Measurements from ENCODE around the gene WDR20.
"Not testable (repeated sequence)": the region's sequence is repeated elsewhere in the genome, so short reads cannot be mapped to it uniquely, and the experiment has no call there.

WDR20 gene, protein sequence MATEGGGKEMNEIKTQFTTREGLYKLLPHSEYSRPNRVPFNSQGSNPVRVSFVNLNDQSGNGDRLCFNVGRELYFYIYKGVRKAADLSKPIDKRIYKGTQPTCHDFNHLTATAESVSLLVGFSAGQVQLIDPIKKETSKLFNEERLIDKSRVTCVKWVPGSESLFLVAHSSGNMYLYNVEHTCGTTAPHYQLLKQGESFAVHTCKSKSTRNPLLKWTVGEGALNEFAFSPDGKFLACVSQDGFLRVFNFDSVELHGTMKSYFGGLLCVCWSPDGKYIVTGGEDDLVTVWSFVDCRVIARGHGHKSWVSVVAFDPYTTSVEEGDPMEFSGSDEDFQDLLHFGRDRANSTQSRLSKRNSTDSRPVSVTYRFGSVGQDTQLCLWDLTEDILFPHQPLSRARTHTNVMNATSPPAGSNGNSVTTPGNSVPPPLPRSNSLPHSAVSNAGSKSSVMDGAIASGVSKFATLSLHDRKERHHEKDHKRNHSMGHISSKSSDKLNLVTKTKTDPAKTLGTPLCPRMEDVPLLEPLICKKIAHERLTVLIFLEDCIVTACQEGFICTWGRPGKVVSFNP

DNA sequence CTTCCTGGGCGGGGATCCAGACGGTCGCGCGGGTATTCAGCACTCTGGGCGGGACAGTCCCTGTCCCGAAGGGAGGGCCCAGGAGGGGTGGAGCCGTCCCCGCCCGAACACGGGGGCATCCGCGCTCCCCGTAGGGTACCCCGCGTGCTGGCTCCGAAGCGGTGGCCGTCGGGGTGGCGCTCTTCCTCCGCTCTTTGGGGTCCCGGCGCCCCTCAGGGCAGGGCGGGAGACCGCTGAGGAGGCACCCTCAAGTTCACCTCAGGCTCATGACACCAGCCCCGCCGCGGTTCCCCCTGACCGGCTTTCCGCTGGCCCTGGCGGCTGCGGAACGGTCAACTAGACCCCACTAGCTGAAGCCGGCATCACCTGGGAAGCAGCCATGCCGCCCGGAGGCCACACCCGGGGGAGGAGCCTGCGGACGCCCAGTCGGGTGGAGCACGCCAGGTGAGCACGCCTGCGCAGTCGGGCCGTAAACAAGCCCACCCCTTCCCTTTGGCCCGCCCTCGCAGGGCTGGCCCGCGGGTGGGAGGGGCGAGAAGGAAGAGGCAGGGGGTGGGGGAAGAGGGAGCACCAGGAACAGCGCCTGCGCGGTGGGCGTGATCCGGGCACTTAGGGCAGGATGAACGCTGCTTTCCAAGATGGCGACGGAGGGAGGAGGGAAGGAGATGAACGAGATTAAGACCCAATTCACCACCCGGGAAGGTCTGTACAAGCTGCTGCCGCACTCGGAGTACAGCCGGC is at the start of gene WDR20:
Gene WDR20 (plus strand): TSS at position 612 of the 741 bp plus-strand sequence. CDS start 27 bp downstream, at position 639.
- DNase-seq (ENCODE audit: low read depth): peak; percentile 94

DNA sequence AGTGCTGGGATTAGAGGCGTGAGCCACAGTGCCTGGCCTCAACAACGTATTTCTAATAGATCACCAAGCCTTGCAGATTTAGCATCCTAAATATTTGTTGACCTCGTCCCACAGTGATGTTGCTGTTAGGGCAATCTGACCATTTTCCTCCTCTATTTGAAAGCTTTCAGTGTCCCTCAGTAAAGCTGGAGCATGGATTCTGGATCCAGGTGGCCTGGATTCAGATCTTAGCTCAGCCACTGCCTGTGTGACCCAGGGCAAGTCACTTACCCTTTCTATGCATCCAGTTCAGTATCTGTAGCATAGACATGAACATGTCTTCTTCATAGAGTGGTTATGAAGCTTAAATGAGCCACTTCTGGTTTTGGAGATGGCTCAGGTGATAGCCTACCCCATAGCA is 49.0 kb upstream of the WDR20 start:
- no peak for DNase-seq (ENCODE audit: low read depth)

- DNase-seq (ENCODE audit: low read depth): no peak
These were observed 46.9 kb upstream of the WDR20 start for GRCh38 chr14:102092806-102093205.

GRCh38 chr14:102094101-102094500 is 45.6 kb upstream of the WDR20 start:
- DNase-seq (ENCODE audit: low read depth): no peak

DNA sequence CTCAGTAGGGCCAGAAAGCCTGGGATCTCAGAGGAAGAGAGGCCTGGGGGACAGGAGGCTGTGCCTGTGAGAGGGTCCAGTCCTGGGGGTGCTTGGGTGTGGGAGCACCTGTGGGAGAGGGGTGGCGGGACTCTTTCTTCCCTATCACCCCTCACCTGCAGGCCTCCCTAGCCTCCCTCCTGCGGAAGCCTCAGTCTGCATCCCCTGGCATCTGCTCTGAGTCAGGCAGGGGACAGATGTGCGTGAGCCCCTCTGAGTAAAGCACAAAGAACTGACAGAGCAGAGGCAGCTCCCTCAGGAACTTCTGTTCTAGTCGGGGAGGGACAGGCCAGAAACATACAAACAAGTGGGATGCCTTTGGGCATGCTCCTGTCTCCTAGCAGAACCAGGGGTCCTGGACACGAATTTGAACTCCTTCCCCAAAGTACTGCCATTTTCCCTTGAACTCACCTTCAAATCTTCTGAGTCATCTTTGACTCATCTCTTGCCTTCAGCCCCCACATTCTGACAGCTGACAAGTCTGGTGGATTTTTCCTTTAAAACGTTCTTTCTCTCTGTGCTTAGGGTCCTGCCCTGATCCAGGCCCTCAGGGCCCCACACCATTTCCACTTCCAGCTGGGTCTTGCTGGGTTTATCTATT is 44.3 kb upstream of the WDR20 start:
- no peak for DNase-seq (ENCODE audit: low read depth)

- DNase-seq (ENCODE audit: low read depth): no peak
These were observed 43.7 kb upstream of the WDR20 start for GRCh38 chr14:102095871-102096568.

GRCh38 chr14:102096569-102097188 is 43.0 kb upstream of the WDR20 start:
- DNase-seq (ENCODE audit: low read depth): peak; percentile 62

- no peak for DNase-seq (ENCODE audit: low read depth)
These were observed 42.1 kb upstream of the WDR20 start for GRCh38 chr14:102097441-102098135.

DNA sequence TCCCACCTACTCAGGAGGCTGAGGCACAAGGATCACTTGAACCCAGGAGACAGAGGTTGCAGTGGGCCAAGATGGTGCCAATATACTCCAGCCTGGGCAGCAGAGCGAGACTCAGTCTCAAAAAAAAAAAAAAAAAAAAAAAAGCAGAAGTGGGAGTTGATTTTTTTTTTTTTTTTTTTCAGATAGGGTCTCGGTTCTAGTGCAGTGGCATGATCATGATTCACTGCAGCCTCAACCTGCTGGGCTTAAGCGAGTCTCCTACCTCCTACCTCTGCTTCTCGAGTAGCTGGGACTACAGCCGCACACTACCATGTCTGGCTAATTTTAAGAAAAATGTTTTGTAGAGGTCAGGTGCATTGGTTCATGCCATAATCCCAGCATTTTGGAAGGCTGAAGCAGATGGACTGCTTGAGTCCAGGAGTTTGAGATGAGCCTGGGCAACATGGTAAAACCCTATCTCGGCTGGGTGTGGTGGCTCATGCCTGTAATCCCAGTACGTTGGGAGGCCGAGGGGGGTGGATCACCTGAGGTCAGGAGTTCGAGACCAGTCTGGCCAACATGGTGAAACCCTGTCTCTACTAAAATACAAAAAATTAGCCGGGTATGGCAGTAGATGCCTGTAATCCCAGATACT is 36.5 kb upstream of the WDR20 start:
- no peak for DNase-seq (ENCODE audit: low read depth)

GRCh38 chr14:102105369-102105768 is 34.3 kb upstream of the WDR20 start:
- no peak for DNase-seq (ENCODE audit: low read depth)

DNA sequence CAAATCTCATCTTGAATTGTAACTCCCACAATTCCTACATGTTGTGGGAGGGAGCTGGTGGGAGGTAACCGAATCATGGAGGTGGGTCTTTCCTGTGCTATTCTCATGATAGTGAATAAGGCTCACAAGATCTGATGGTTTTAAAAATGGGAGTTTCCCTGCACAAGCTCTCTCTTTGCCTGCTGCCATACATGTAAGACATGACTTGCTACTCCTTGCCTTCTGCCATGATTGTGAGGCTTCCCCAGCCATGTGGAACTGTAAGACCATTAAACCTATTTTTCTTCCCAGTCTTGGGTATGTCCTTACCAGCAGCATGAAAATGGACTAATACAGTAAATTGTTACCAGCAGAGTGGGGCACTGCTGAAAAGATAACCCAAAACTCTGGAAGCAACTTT is 30.4 kb upstream of the WDR20 start:
- DNase-seq (ENCODE audit: low read depth): not testable (repeated sequence)

DNA sequence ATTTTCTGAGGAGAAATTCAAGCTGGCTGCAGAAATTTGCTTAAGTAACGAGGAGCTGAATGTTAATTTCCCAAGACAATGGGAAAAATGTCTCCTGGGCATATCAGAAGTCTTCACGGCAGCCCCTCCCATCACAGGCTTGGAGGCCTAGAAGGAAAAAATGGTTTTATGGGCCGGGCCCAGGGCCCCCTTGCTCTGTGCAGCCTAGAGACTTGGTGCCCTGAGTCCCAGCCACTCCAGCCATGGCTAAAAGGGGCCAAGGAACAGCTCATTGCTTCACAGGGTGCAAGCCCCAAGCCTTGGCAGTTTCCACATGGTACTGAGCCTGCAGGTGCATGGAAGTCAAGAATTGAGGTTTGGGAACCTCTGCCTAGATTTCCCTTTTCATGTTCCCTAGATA is 28.6 kb upstream of the WDR20 start:
- no peak for DNase-seq (ENCODE audit: low read depth)

DNA sequence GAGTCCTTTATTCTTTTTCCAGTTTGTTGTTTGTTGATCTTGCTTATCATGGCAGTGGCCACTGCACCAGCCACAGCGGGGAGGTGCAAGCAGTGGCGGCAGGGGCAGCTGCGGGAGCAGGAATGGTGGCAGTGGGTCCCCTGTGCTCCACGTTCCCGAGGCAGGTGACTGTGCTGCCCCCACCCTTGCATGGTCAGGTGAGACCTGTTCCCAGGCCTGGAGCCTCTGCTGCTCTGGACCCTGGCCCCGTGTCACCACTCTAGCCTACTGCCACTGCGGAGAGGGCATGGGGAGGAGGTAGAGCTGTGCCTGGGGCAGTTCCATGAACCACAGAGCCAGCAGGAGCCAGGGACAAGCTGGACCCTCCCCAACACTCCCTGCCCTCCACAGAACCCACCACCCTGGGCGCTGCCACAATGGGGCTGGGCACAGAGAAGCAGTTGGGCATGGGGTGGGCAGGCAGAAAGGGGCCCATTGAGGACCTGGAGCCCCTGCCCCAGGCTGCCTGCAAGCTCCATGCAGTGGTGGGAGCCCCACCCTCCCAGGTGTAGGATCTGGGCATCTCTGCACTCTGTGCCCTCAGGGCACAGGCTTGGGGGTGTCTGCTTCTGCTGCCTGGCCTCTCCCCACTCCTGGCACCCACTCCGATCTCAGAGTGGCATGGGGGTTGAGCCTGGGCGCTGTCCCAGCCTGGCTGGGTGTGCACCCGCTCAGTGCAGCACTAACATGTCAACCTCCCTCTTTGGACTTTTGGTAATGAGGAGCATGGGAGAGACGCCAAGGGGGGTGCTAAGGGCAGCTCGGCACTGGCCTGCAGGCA is 23.1 kb upstream of the WDR20 start:
- no peak for DNase-seq (ENCODE audit: low read depth)

- no peak for DNase-seq (ENCODE audit: low read depth)
These were observed 21.8 kb upstream of the WDR20 start for GRCh38 chr14:102117852-102118251.

- no peak for DNase-seq (ENCODE audit: low read depth)
These were observed 18.8 kb upstream of the WDR20 start for GRCh38 chr14:102120888-102121287.

DNA sequence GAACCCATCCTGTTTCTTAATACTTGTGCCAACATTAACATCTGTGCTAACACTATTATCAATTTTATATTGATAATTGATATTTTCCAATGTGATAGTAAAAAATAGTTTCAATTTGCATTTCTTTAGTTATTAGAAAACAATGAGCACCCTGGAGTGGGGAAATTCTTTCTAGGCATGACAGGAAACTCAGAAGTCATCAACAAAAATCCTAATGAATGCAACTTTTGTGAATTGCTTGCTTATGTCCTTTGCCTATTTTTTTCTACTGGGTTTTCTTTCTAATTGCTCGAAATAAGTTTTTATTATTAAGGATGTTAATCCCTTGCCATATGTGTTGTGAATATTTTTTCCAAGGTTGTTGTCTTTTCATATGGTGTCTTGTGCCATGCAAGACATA is 18.1 kb upstream of the WDR20 start:
- DNase-seq (ENCODE audit: low read depth): no peak

DNA sequence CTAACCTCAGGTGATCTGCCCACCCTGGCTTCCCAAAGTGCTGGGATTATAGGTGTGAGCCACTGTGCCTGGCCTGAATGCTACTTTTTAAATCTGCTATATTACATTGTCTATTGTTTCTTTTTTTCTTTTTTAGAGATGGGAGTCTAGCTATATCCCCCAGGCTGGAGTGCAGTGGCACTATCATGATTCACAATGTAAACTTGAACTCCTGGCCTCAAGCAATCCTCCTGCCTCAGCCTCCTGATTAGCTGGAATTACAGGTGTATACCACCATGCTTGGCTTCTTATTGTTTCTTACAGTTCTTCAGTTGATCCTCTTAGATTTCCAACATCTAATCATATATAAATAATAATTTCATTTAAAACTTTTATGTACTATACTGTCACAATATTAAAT is 15.3 kb upstream of the WDR20 start:
- DNase-seq (ENCODE audit: low read depth): no peak

DNA sequence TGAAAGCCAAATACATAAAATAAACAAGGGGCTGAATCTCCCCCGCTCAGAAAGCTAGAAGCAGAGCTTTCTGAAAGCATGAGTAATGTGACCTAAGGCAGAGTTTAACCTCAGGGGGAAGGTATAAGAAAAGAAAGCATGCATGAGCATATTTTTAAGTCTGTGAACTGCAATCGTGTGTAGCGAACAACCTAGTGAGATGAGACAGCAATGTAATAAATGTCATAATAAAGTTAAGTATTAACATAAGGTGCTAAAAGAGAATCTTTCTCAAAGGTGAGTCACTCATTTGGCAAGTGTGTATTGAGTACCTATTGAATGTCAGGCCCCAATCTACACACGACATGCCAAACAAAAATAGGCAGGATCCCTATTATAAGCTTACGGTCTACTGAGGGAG is 14.2 kb upstream of the WDR20 start:
- no peak for DNase-seq (ENCODE audit: low read depth)

DNA sequence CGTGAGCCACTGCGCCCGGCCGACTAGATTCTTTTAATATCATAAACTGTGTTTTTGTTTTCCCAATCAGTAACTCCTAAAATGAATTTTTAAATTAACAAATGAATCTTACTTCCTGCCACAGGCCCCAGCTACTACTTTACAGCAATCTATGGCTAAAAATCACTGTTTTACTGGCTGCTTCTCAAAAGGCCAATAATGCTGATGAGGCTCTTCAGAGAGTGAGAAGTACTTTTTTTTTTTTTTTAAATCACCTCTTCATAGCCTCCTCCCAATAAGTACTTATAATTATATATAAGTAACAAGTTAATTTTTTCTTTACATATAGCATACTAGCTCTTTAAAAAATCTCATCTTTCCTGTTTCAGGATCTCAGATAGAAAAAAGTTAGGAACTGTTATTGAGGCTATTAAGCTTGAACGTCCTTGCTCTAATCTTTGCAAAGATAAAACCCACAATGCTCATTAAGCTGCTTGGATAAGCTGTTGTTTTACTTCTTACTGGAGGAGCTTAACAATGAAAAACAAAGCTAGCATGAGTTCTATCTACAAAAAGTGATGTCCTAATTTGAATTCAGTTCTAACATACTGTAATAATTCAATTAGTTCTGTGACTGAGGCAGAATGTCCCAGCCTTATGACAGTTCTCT is 12.8 kb upstream of the WDR20 start:
- no peak for DNase-seq (ENCODE audit: low read depth)

All from fibroblast of gingiva (primary cell).